GM08714 (cell line): ENCODE measurements around the gene MAD2L1.
A peak's percentile ranks its signal among the peaks of the same experiment; 100 is the strongest.
"Not testable (repeated sequence)": the region's sequence is repeated elsewhere in the genome, so short reads cannot be mapped to it uniquely, and the experiment has no call there.

Experiments used
- H3K4me3 ChIP-seq: fragments of 200-500 bp; sonication (Bioruptor generic); 2 replicates; pipeline ENCODE4 v1.5.1; 2014; ENCODE audit warnings: mild to moderate bottlenecking, low read length, inconsistent platforms
- ZNF274 ChIP-seq: IDR thresholded peaks from 2 replicates; pipeline ENCODE4 v1.6.1; 2012; ENCODE audit warnings: mild to moderate bottlenecking, low read depth, low read length

Gene MAD2L1

GRCh38 chr4:120078216-120078615, 11.6 kb upstream of the MAD2L1 start:
- TF ChIP-seq ZNF274 = no peak
- no peak overlapping the region for H3K4me3 ChIP-seq

GRCh38 chr4:120071192-120071795, 4.6 kb upstream of the MAD2L1 start:
- no peak for TF ChIP-seq ZNF274
- no peak overlapping the region for H3K4me3 ChIP-seq

- no peak for TF ChIP-seq ZNF274
- H3K4me3 ChIP-seq = no peak overlapping the region
Measured at GRCh38 chr4:120070196-120070595, 3.5 kb upstream of the MAD2L1 start.

GRCh38 chr4:120065974-120066516, 603 bp downstream of the MAD2L1 start:
- peak overlapping the region; percentile 76 for H3K4me3 ChIP-seq
- no peak for TF ChIP-seq ZNF274

GRCh38 chr4:120064887-120065286, 1.8 kb downstream of the MAD2L1 start:
- TF ChIP-seq ZNF274 = no peak

GRCh38 chr4:120063711-120064110, 2.9 kb downstream of the MAD2L1 start:
- H3K4me3 ChIP-seq = not testable (repeated sequence)

More at GRCh38 chr4:120064887-120065286, 1.8 kb downstream of the MAD2L1 start:
- H3K4me3 ChIP-seq = no peak overlapping the region; the same call in 1 of the 2 replicates

GRCh38 chr4:120062663-120063195, 3.9 kb downstream of the MAD2L1 start:
- TF ChIP-seq ZNF274 = no peak

GRCh38 chr4:120059036-120059435, 7.6 kb downstream of the MAD2L1 start:
- H3K4me3 ChIP-seq = no peak overlapping the region
- no peak for TF ChIP-seq ZNF274

More at GRCh38 chr4:120062663-120063195, 3.9 kb downstream of the MAD2L1 start:
- H3K4me3 ChIP-seq = no peak overlapping the region

- H3K4me3 ChIP-seq = no peak overlapping the region
- TF ChIP-seq ZNF274 = no peak
Measured at GRCh38 chr4:120057416-120057815, 9.2 kb downstream of the MAD2L1 start.

- H3K4me3 ChIP-seq = no peak overlapping the region
- TF ChIP-seq ZNF274 = no peak
Measured at GRCh38 chr4:120056246-120056645, 10.4 kb downstream of the MAD2L1 start.

- no peak for TF ChIP-seq ZNF274
- H3K4me3 ChIP-seq = no peak overlapping the region
Measured at GRCh38 chr4:120055795-120056194, 10.9 kb downstream of the MAD2L1 start.

GRCh38 chr4:120055162-120055561, 11.5 kb downstream of the MAD2L1 start:
- no peak overlapping the region for H3K4me3 ChIP-seq
- TF ChIP-seq ZNF274 = no peak

GRCh38 chr4:120053911-120054310, 12.7 kb downstream of the MAD2L1 start:
- TF ChIP-seq ZNF274 = no peak

GRCh38 chr4:120052856-120053255, 13.8 kb downstream of the MAD2L1 start:
- no peak for TF ChIP-seq ZNF274
- H3K4me3 ChIP-seq = no peak overlapping the region

More at GRCh38 chr4:120053911-120054310, 12.7 kb downstream of the MAD2L1 start:
- no peak overlapping the region for H3K4me3 ChIP-seq

- H3K4me3 ChIP-seq = no peak overlapping the region
- no peak for TF ChIP-seq ZNF274
Measured at GRCh38 chr4:120051253-120051652, 15.4 kb downstream of the MAD2L1 start.
